K562 (cell line): ENCODE results near the gene L3MBTL1. TPM values are rescaled to one million over a fixed set of nuclear protein-coding genes. Genes with fewer than 3 reads are reported as not detected.

ENCODE experiments used
- ATAC-seq: fragments of 200-7000 bp; cut with Tn5 transposase; 3 replicates; pipeline ENCODE4 v1.9.1; 2020; ENCODE audit warnings: moderate library complexity
- BruUV-seq: library from RNA; stranded (reverse); fragments of 400-500 nt; replicated peaks from 2 replicates; lab custom pipeline; 2021; lab: Mats Ljungman, UMichigan
- CTCF ChIA-PET: fragments of 300-600 bp; formaldehyde crosslinking; extraction: SDS; loops from one replicate; lab custom pipeline; 2021; ENCODE audit warnings: low intra/inter-chr PET ratio; lab: Yijun Ruan, JAX
- POLR2A ChIA-PET: fragments of 300-600, 350-650 bp; sonication (Branson Sonifier 250); formaldehyde crosslinking; extraction: SDS; loops from one replicate; lab custom pipeline; 2021; ENCODE audit warnings: antibody characterized with exemption, inconsistent platforms; lab: Yijun Ruan, JAX
- DNase-seq, 4 experiments: peaks; one replicate each; pipeline versions ENCODE4 v3.0.0 to v3.0.0-alpha.2; 2011 to 2018; ENCODE audit warnings: low spot score in 3 of 4, mixed read lengths in 3 of 4; ENCODE audit errors: extremely low read depth in 1 of 4
- FAIRE-seq: peaks from 2 replicates; lab custom pipeline; 2011; peaks lifted over from hg19 to GRCh38; lab: Jason Lieb, UNC
- H2AFZ ChIP-seq: 2 replicates; pipeline ENCODE4 v1.6.0; 2011; ENCODE audit warnings: low read depth, low read length, control low read depth, inconsistent platforms
- H3K27ac ChIP-seq: fragments of 200-600 bp; 3 replicates; pipeline ENCODE4 v1.8.0; 2011; ENCODE audit warnings: low read depth, mild to moderate bottlenecking, control low read depth, inconsistent platforms, low read length, moderate library complexity, mixed read lengths; ENCODE audit errors: extremely low read depth
- H3K27me3 ChIP-seq, 2 experiments: fragments of 300-600 bp in 1 of 2; 2 replicates in 1 of 2; 3 replicates in 1 of 2; pipeline versions ENCODE4 v1.6.0 to v1.8.0; 2011; ENCODE audit warnings: inconsistent platforms in 2 of 2, low read length in 2 of 2, mild to moderate bottlenecking in 1 of 2, mixed read lengths in 1 of 2, moderate library complexity in 1 of 2; ENCODE audit not compliant: control insufficient read depth in 2 of 2, insufficient read depth in 2 of 2
- H3K36me3 ChIP-seq: fragments of 300-600 bp; 3 replicates; pipeline ENCODE4 v1.8.0; 2011; ENCODE audit warnings: mild to moderate bottlenecking, low read length, inconsistent platforms; ENCODE audit not compliant: control insufficient read depth, insufficient read depth
- H3K4me1 ChIP-seq, 2 experiments: fragments of 200-600 bp in 1 of 2; replicated peaks in 1 of 2; 2 replicates in 1 of 2; 3 replicates in 1 of 2; pipeline versions ENCODE4 v1.5.1 to v1.8.0; 2011; ENCODE audit warnings: inconsistent platforms in 2 of 2, low read length in 2 of 2, mild to moderate bottlenecking in 1 of 2, mixed read lengths in 1 of 2, moderate library complexity in 1 of 2; ENCODE audit not compliant: control insufficient read depth in 2 of 2, insufficient read depth in 2 of 2
- H3K4me2 ChIP-seq: 2 replicates; pipeline ENCODE4 v1.6.1; 2011; ENCODE audit warnings: low read length, control low read depth, inconsistent platforms, mixed read lengths; ENCODE audit not compliant: insufficient read depth
- H3K4me3 ChIP-seq: fragments of 200-600 bp; sonication (generic), shearing (Covaris generic); 2 replicates; pipeline ENCODE4 v1.5.1; 2016; ENCODE audit warnings: control low read depth, inconsistent platforms
- H3K79me2 ChIP-seq: fragments of 200-600 bp; 3 replicates; pipeline ENCODE4 v1.8.0; 2011; ENCODE audit warnings: low read length, inconsistent platforms; ENCODE audit not compliant: control insufficient read depth, insufficient read depth
- H3K9ac ChIP-seq, 2 experiments: 2 replicates each; pipeline versions ENCODE4 v1.6.0 to v1.6.1; 2011; ENCODE audit warnings: low read depth in 2 of 2, low read length in 2 of 2, control low read depth in 1 of 2, inconsistent platforms in 1 of 2, mild to moderate bottlenecking in 1 of 2, mixed read lengths in 1 of 2; ENCODE audit not compliant: insufficient read depth in 1 of 2
- H3K9me1 ChIP-seq: one replicate; pipeline ENCODE4 v1.6.0; 2011; ENCODE audit warnings: inconsistent platforms, mild to moderate bottlenecking, low read length, moderate library complexity; ENCODE audit not compliant: control insufficient read depth, insufficient read depth
- H3K9me3 ChIP-seq: replicated peaks from 2 replicates; pipeline ENCODE4 v1.5.1; 2011; ENCODE audit warnings: low read depth, low read length, inconsistent platforms; ENCODE audit not compliant: control insufficient read depth, insufficient read depth
- H4K20me1 ChIP-seq: replicated peaks from 2 replicates; pipeline ENCODE4 v1.6.1; 2011; ENCODE audit warnings: low read length, inconsistent platforms, mixed read lengths; ENCODE audit not compliant: control insufficient read depth, insufficient read depth
- ARID1B ChIP-seq: fragments of 450-650 bp; IDR thresholded peaks from 2 replicates; pipeline ENCODE4 v1.6.1; 2016; ENCODE audit warnings: antibody characterized with exemption, mild to moderate bottlenecking, inconsistent platforms
- CEBPG ChIP-seq, 3 experiments: fragments of 200-800 bp in 1 of 3; sonication (Bioruptor generic) in 1 of 3; sonication (generic) in 1 of 3; formaldehyde crosslinking in 1 of 3; IDR thresholded peaks in 2 of 3; conservative IDR thresholded peaks in 1 of 3; 2 replicates each; pipeline versions ENCODE4 v1.6.1 to v1.8.0; 2016 to 2022; ENCODE audit warnings: missing compliant biosample characterization in 2 of 3, missing genetic modification characterization in 2 of 3, mild to moderate bottlenecking in 1 of 3, missing genetic modification reagents in 1 of 3
- HMG20A ChIP-seq: fragments of 450-650 bp; formaldehyde crosslinking; conservative IDR thresholded peaks from 2 replicates; pipeline ENCODE4 v1.4.0; 2020; ENCODE audit warnings: mild to moderate bottlenecking, mixed read lengths
- RFX1 ChIP-seq: fragments of 450-650 bp; IDR thresholded peaks from 2 replicates; pipeline ENCODE4 v1.6.1; 2016; ENCODE audit warnings: mild to moderate bottlenecking, moderate library complexity
- ZSCAN32 ChIP-seq: fragments of 450-650 bp; formaldehyde crosslinking; IDR thresholded peaks from 2 replicates; pipeline ENCODE4 v1.4.0; 2020; ENCODE audit warnings: mild to moderate bottlenecking, moderate library complexity
- WGBS: fragments of 100-300 bp; shearing (Covaris generic); methylation state at CpG from one replicate; pipeline ENCODE4 v1.1.6; 2016; ENCODE audit warnings: low coverage, mixed read lengths; ENCODE audit not compliant: insufficient coverage; ENCODE audit errors: missing lambda C conversion rate; 5-methylcytosine and 5-hydroxymethylcytosine counted together
- in situ Hi-C: fragments of 300-500 bp; cut with MboI; formaldehyde crosslinking; loops from 4 replicates; pipeline ENCODE4 v1.15.0; 2018; ENCODE audit warnings: inconsistent platforms, mixed read lengths
- intact Hi-C: fragments of 100-400 bp; cut with micrococcal nuclease; formaldehyde crosslinking; loops from 2 replicates; pipeline ENCODE4 v1.14.2; 2022
- polyA plus RNA-seq, 8 experiments: library from polyadenylated mRNA; depleted of rRNA in 4 of 8; stranded (reverse) in 5 of 8; unstranded in 3 of 8; fragments of >200 nt; fragmentation: Nextera tagmentation in 2 of 8; fragmentation: Illumina TruSeq in 1 of 8; extraction: Ambion mirVana in 2 of 8; extraction: Trizol in 1 of 8; gene quantifications; 2 replicates each; pipeline versions ENCODE4 v1.2.1 to v1.2.3, GENCODE V29; 2011 to 2014; ENCODE audit warnings: inconsistent platforms in 1 of 8, missing spikeins in 1 of 8
- total RNA-seq, 7 experiments: library from RNA; depleted of rRNA in 6 of 7; stranded (reverse); fragments of >200 nt in 6 of 7; fragmentation: Illumina TruSeq in 2 of 7; extraction: Trizol in 2 of 7; gene quantifications; 2 replicates each; pipeline versions ENCODE4 v1.2.1 to v1.2.3, GENCODE V29; 2011 to 2021; ENCODE audit warnings: low replicate concordance in 1 of 7
- TF ChIP-seq, protein P1 (sequence below): fragments of 450-650 bp; conservative IDR thresholded peaks from 2 replicates; pipeline ENCODE4 v1.6.1; 2016; ENCODE audit warnings: missing genetic modification characterization, low read depth, mild to moderate bottlenecking, control low read depth, missing compliant biosample characterization

The L3MBTL1 gene
- total and polyA plus RNA-seq, 9 of the 15 experiments (the other 6 are each of a cell fraction or from before 2014, with no cell fraction given): 0.77 to 10.0 (median 4.4) TPM

DNA sequence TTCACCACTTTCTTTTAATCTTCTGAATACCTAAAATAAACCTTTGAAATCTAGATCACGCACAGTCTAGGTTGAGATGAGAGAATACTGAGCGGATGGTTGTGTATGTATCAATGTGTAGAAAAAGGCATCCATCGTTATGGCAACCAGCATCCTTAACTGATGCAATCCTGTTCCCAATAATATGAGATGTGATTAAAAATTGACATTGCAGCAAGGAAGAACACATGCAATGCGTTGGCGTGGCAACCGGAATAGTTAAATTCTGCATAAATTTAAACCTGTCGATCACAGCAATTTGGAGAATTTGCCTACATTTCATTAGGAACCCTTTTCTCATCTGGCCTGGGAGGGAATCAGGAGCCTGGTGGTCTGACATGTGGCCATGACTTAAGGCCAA, 1.3 kb upstream of the L3MBTL1 start:
- ATAC-seq: no peak
- intact Hi-C loops: no loop called here
- 53% methylated on average over 7 of the region's 7 CpGs for WGBS

DNA sequence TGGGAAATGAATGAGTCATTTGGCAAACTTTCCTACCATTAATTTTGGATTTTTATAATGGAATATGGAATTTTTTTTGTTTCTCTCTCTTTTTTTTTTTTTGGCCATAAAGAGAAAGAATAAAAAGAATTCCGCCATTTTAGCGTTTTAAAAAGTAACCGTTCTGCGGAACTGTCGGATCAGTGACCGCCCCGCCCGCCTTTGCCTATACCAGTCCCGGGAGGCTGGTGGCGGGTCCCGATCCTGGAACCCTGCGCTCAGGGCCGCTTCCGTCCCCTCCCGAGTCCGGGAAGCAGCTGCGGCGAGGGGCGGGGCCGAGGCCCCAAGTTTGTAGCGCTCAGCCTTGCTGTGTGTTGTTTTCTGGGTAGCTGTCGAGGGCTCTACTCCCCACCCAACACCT, 609 bp downstream of the L3MBTL1 start:
- DNase-seq (peak; percentile 48 to 64 (median 56)), ATAC-seq (peak; percentile 56), FAIRE-seq (no peak)
- H3K79me2 ChIP-seq: no peaks in the 10 kb centered on the region
- H3K9me1 ChIP-seq: no peaks in the 10 kb centered on the region
- no peaks in the 10 kb centered on the region; the same call in 1 of the 2 replicates for H4K20me1 ChIP-seq
- BruUV-seq: TSS peak; percentile 73
- peak overlapping the region; percentile 48 to 92 for H3K9ac ChIP-seq
- CTCF ChIA-PET: no interaction called here
- no peak overlapping the region for H3K27ac ChIP-seq
- H3K4me3 ChIP-seq: peak overlapping the region; percentile 65
- POLR2A ChIA-PET: interaction anchor here (0.6 to 1.5 kb wide), 7 partner anchors 8 to 1348 kb away, joined by 3 to 11 read pairs (median 3); no protein-coding TSS in a partner anchor
- no peaks in the 10 kb centered on the region for H3K9me3 ChIP-seq
- intact Hi-C loops: no loop called here
- no peaks in the 10 kb centered on the region for H3K36me3 ChIP-seq
- H2AFZ ChIP-seq: peak overlapping the region; percentile 91
- in situ Hi-C loops: no loop called here
- peaks cover 3 to 18% of the 10 kb centered on the region in 2 experiments; a peak in 3 of 5 replicates for H3K4me1 ChIP-seq
- WGBS: 16% methylated on average over 18 of the region's 22 CpGs
- peaks cover 12 to 31% of the 10 kb centered on the region in 2 experiments for H3K27me3 ChIP-seq
- peak overlapping the region; percentile 76 for H3K4me2 ChIP-seq
- TF ChIP-seq, protein P1, sequence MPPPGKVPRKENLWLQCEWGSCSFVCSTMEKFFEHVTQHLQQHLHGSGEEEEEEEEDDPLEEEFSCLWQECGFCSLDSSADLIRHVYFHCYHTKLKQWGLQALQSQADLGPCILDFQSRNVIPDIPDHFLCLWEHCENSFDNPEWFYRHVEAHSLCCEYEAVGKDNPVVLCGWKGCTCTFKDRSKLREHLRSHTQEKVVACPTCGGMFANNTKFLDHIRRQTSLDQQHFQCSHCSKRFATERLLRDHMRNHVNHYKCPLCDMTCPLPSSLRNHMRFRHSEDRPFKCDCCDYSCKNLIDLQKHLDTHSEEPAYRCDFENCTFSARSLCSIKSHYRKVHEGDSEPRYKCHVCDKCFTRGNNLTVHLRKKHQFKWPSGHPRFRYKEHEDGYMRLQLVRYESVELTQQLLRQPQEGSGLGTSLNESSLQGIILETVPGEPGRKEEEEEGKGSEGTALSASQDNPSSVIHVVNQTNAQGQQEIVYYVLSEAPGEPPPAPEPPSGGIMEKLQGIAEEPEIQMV (tag): peak; percentile 92
- TF ChIP-seq ARID1B: no peak

More for the DNA sequence above, 1.3 kb upstream of the L3MBTL1 start:
- in situ Hi-C loops: no loop called here
- DNase-seq (no peak), FAIRE-seq (no peak)
- H3K4me1 ChIP-seq: peaks cover 3 to 18% of the 10 kb centered on the region in 2 experiments; a peak in 3 of 5 replicates
- no peak overlapping the region for H3K9ac ChIP-seq
- no peak overlapping the region for H3K27ac ChIP-seq
- H3K9me1 ChIP-seq: no peaks in the 10 kb centered on the region
- ChIA-PET POLR2A (interaction anchor here (0.6 to 1.3 kb wide), 2 partner anchors 9 to 41 kb away, joined by 3 to 7 read pairs; no protein-coding TSS in a partner anchor), CTCF (no interaction called here)
- no peak overlapping the region for H2AFZ ChIP-seq
- H3K4me2 ChIP-seq: no peak overlapping the region
- no peaks in the 10 kb centered on the region for H3K79me2 ChIP-seq
- no peaks in the 10 kb centered on the region for H3K9me3 ChIP-seq
- H3K36me3 ChIP-seq: no peaks in the 10 kb centered on the region
- H4K20me1 ChIP-seq: no peaks in the 10 kb centered on the region; the same call in 1 of the 2 replicates
- no peak for TF ChIP-seq HMG20A
- no peak for TF ChIP-seq ZSCAN32 (CRISPR knock-in tag)
- TF ChIP-seq CEBPG (CRISPR knock-in tag; IDR thresholded peaks at IDR 0.05): peak; percentile 16; the same call in 1 of the 2 replicates
- TF ChIP-seq CEBPG (tag; conservative IDR thresholded peaks at IDR 0.05 in 1 of 2, IDR thresholded peaks at IDR 0.05 in 1 of 2): no peak
- peak; percentile 72; the same call in 1 of the 2 replicates for TF ChIP-seq RFX1
- H3K4me3 ChIP-seq: no peak overlapping the region
- BruUV-seq: no TSS peak
- peaks cover 21 to 38% of the 10 kb centered on the region in 2 experiments for H3K27me3 ChIP-seq
